ENCODE data around the gene TNS2. TPM values are rescaled to one million over a fixed set of nuclear protein-coding genes. Genes with fewer than 3 reads are reported as not detected.

TNS2 gene
- total RNA-seq, 2 experiments from 2014 or later: 2.3 to 3.0 TPM

DNA sequence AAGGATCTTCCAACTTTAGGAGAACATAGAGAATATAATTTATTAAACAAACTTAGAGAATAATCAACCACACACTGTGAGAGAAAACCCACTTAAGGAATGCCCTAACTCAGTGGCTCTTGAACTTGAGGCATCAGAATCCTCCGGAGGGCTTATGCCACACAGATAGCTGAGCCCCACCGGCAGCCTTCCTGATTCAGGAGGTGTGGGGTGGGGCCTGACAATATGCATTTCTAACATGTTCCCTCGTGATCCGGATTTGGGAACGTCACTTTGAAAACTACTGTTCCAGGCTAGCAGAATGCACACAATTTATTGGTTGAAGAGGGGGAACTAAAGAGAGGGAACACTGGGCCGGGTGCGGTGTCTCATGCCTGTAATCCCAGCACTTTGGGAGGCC is 51.4 kb downstream of the TNS2 start:
- POLR2A ChIA-PET: interaction anchor here (4.8 kb wide), 1 partner anchor 35 kb away, joined by 26 read pairs; no protein-coding TSS in a partner anchor
- H3K27me3 ChIP-seq (ENCODE audit: control insufficient read depth in 1 of 2, insufficient read depth in 2 of 2, low read length in 2 of 2): peaks cover 0 to 6% of the 10 kb centered on the region in 2 experiments
- Mint-ChIP-seq H3K27ac (no peak overlapping the region), H3K9me3 (no peaks in the 10 kb centered on the region), H3K4me1 (ENCODE audit: low read depth) (peaks cover 53% of the 10 kb centered on the region), H3K27me3 (peaks cover 5% of the 10 kb centered on the region), H3K4me3 (no peak overlapping the region), H3K36me3 (ENCODE audit: low read depth) (no peaks in the 10 kb centered on the region)
- intact Hi-C loops (cut with DNase I, micrococcal nuclease): no loop called here
- H3K4me3 ChIP-seq (ENCODE audit: low read length): no peak overlapping the region
- CTCF ChIA-PET: interaction anchor here (1.7 to 7.6 kb wide), 2 partner anchors 35 to 48 kb away, joined by 8 to 114 read pairs; no protein-coding TSS in a partner anchor
- H3K4me1 ChIP-seq (ENCODE audit: insufficient read depth, low read length): peaks cover 75% of the 10 kb centered on the region
- TF ChIP-seq CTCF (IDR thresholded peaks at IDR 0.05): no peak
- no peak for DNase-seq
- ATAC-seq (ENCODE audit: poor library complexity): no peak
- no peaks in the 10 kb centered on the region for H3K9me3 ChIP-seq (ENCODE audit: control insufficient read depth in 1 of 2, insufficient read depth in 1 of 2, low read length in 2 of 2)
- H3K36me3 ChIP-seq (ENCODE audit: insufficient read depth, low read length): no peaks in the 10 kb centered on the region
- no peak overlapping the region for H3K27ac ChIP-seq (ENCODE audit: low read depth in 1 of 2, low read length in 2 of 2)

GRCh38 chr12:53101931-53102781 is 52.3 kb downstream of the TNS2 start:
- no peaks in the 10 kb centered on the region for H3K9me3 Mint-ChIP-seq
- ATAC-seq (ENCODE audit: poor library complexity): no peak
- peaks cover 68% of the 10 kb centered on the region for H3K4me1 ChIP-seq (ENCODE audit: insufficient read depth, low read length)
- ChIA-PET POLR2A (interaction anchor here (0.6 to 4.8 kb wide), 4 partner anchors 23 to 54 kb away, joined by 3 to 26 read pairs (median 10); partner anchors contain the start of gene SPRYD3), CTCF (interaction anchor here (0.9 to 7.6 kb wide), 4 partner anchors 23 to 54 kb away, joined by 3 to 114 read pairs (median 6); partner anchors contain the start of gene SPRYD3)
- H3K9me3 ChIP-seq (ENCODE audit: control insufficient read depth in 1 of 2, insufficient read depth in 1 of 2, low read length in 2 of 2): no peaks in the 10 kb centered on the region
- DNase-seq: no peak
- peaks cover 0 to under 1% of the 10 kb centered on the region in 2 experiments for H3K27me3 ChIP-seq (ENCODE audit: control insufficient read depth in 1 of 2, insufficient read depth in 2 of 2, low read length in 2 of 2)
- H3K36me3 Mint-ChIP-seq (ENCODE audit: low read depth): no peaks in the 10 kb centered on the region
- peak overlapping the region; percentile 70 for H3K27ac Mint-ChIP-seq
- H3K27ac ChIP-seq (ENCODE audit: low read depth in 1 of 2, low read length in 2 of 2): peak overlapping the region in 1 of 2 donors; percentile 29
- H3K4me3 Mint-ChIP-seq: no peak overlapping the region
- no peak for TF ChIP-seq CTCF (IDR thresholded peaks at IDR 0.05)
- intact Hi-C loops (cut with DNase I, micrococcal nuclease): no loop called here
- H3K4me1 Mint-ChIP-seq (ENCODE audit: low read depth): peaks cover 48% of the 10 kb centered on the region
- H3K36me3 ChIP-seq (ENCODE audit: insufficient read depth, low read length): no peaks in the 10 kb centered on the region
- H3K27me3 Mint-ChIP-seq: peaks cover under 1% of the 10 kb centered on the region
- H3K4me3 ChIP-seq (ENCODE audit: low read length): no peak overlapping the region

- no peaks in the 10 kb centered on the region for H3K36me3 ChIP-seq (ENCODE audit: insufficient read depth, low read length)
- no peaks in the 10 kb centered on the region for H3K9me3 ChIP-seq (ENCODE audit: control insufficient read depth in 1 of 2, insufficient read depth in 1 of 2, low read length in 2 of 2)
- TF ChIP-seq CTCF (IDR thresholded peaks at IDR 0.05): no peak
- H3K9me3 Mint-ChIP-seq: no peaks in the 10 kb centered on the region
- ChIA-PET POLR2A (interaction anchor here (0.5 to 2.0 kb wide), 4 partner anchors 24 to 1113 kb away, joined by 3 to 16 read pairs (median 4); partner anchors contain the start of gene SPRYD3), CTCF (interaction anchor here (0.9 to 7.6 kb wide), 4 partner anchors 24 to 55 kb away, joined by 3 to 114 read pairs (median 6); partner anchors contain the start of gene SPRYD3)
- H3K27me3 ChIP-seq (ENCODE audit: control insufficient read depth in 1 of 2, insufficient read depth in 2 of 2, low read length in 2 of 2): no peaks in the 10 kb centered on the region
- H3K4me1 ChIP-seq (ENCODE audit: insufficient read depth, low read length): peaks cover 58% of the 10 kb centered on the region
- peaks cover 42% of the 10 kb centered on the region for H3K4me1 Mint-ChIP-seq (ENCODE audit: low read depth)
- no peaks in the 10 kb centered on the region for H3K27me3 Mint-ChIP-seq
- no peak within 1 kb of the TSS for H3K4me3 ChIP-seq (ENCODE audit: low read length)
- DNase-seq (peak in 11 of 14 experiments; percentile 11 to 78 (median 36)), ATAC-seq (ENCODE audit: poor library complexity) (peak; percentile 66)
- H3K4me3 Mint-ChIP-seq: peak within 1 kb of the TSS; percentile 34
- H3K27ac Mint-ChIP-seq: peak within 1 kb of the TSS; percentile 70
- no peaks in the 10 kb centered on the region for H3K36me3 Mint-ChIP-seq (ENCODE audit: low read depth)
- peak within 1 kb of the TSS; percentile 16 to 29 for H3K27ac ChIP-seq (ENCODE audit: low read depth in 1 of 2, low read length in 2 of 2)
- intact Hi-C loops (cut with DNase I, micrococcal nuclease): no loop called here
Observed at GRCh38 chr12:53102883-53103807, 53.3 kb downstream of the TNS2 start, which contains the start of gene SOAT2. SOAT2 (plus strand) TSS chr12:53103486; CDS start chr12:53103578, 92 bp downstream.
